Measurements from ENCODE around the gene DIDO1.

DIDO1 gene

DNA sequence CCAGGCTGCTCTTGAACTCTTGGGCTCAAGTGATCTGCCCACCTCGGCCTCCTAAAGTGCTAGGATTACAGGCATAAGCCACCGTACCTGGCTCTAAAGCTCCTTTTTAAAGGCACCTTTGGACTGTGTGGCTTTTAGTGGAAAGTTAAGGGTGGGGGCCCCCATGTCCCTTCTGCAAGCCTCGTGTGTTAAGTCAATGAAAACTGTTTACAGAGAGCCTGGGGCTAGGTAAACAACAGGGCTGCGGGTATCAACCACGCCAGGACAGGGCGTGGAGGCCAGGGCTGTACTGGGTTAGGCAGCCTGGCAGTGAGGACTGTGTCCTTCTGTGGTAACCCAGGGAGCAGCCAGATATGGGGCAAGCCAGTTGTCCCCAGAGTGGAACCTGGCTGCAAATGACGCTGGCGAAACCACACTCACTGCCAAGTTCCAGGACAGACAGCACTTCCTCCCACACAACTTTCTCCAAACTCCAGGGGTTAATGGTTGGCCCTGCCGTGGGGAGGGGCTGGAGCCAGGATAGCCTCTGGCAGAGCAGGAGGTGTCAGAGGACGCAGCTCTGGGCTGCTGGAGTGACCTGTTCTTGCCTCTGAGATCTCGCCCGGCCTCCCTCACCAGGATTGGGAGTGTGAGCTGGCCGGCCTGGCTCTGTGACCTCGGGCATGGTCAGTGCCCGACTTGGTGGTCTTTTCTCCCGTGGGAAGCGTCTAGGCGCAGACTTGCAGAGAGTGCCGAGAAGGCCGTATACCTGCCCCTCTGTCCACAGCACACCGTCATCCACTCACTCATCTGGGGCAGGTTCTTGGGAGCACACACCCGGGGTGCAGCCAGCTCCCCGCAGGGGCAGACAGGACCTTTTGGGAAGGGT, 29.4 kb upstream of the DIDO1 start:
- no peaks in the 10 kb centered on the region for H3K27me3 Mint-ChIP-seq (ENCODE audit: low read depth, poor library complexity)
- peaks cover 32% of the 10 kb centered on the region for H3K4me1 Mint-ChIP-seq
- no peak for DNase-seq
- H3K9me3 Mint-ChIP-seq: no peaks in the 10 kb centered on the region
- peaks cover 7% of the 10 kb centered on the region for H3K36me3 Mint-ChIP-seq (ENCODE audit: low read depth)
- H3K27ac Mint-ChIP-seq: no peak overlapping the region
- TF ChIP-seq CTCF (IDR thresholded peaks at IDR 0.05): no peak
- no peak overlapping the region for H3K4me3 Mint-ChIP-seq

- peak overlapping the region; percentile 54 for H3K4me3 Mint-ChIP-seq
- H3K36me3 Mint-ChIP-seq (ENCODE audit: low read depth): peaks cover 23% of the 10 kb centered on the region
- H3K27ac Mint-ChIP-seq: peak overlapping the region; percentile 90
Measured at GRCh38 chr20:62953839-62954703, 27.8 kb upstream of the DIDO1 start.

GRCh38 chr20:62952968-62953838, 26.9 kb upstream of the DIDO1 start:
- no peak for TF ChIP-seq CTCF (IDR thresholded peaks at IDR 0.05)
- Mint-ChIP-seq H3K36me3 (ENCODE audit: low read depth) (peaks cover 32% of the 10 kb centered on the region), H3K4me1 (peaks cover 32% of the 10 kb centered on the region), H3K9me3 (peaks cover 8% of the 10 kb centered on the region), H3K4me3 (no peak overlapping the region), H3K27me3 (ENCODE audit: low read depth, poor library complexity) (no peaks in the 10 kb centered on the region), H3K27ac (no peak overlapping the region)
- no peak for DNase-seq

More at GRCh38 chr20:62953839-62954703, 27.8 kb upstream of the DIDO1 start:
- Mint-ChIP-seq H3K27me3 (ENCODE audit: low read depth, poor library complexity) (no peaks in the 10 kb centered on the region), H3K4me1 (peaks cover 32% of the 10 kb centered on the region), H3K9me3 (no peaks in the 10 kb centered on the region)
- peak; percentile 71 for DNase-seq
- no peak for TF ChIP-seq CTCF (IDR thresholded peaks at IDR 0.05)

DNA sequence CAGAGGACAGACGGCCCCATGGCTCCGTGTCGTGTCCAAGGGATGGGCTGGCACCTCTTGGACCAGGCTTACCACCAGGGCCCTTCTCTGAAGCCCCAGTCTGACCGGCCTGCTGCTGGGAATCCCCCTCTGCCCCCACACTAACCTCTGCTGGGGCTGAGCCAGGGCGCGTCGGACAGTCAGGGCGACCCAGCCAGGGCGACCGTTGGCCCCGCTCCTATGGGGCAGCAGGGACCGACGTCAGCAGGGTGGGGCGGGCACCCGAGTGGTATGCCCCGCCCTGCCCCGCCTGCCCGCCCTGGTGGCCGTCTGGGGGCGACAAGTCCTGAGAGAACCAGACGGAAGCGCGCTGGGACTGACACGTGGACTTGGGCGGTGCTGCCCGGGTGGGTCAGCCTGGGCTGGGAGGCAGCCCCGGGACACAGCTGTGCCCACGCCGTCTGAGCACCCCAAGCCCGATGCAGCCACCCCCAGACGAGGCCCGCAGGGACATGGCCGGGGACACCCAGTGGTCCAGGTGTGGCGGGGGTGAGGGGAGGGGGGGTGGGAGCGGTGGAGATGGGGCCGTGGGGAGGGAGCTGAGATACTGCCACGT, 26.2 kb upstream of the DIDO1 start, which contains the start of gene SLC17A9:
SLC17A9 (plus strand) TSS at position 337 of the 595 bp plus-strand sequence; CDS start at position 459, 122 bp downstream.
- Mint-ChIP-seq H3K36me3 (ENCODE audit: low read depth) (peaks cover 39% of the 10 kb centered on the region), H3K4me3 (peak within 1 kb of the TSS; percentile 18), H3K9me3 (peaks cover 9% of the 10 kb centered on the region), H3K27ac (no peak within 1 kb of the TSS), H3K4me1 (peaks cover 32% of the 10 kb centered on the region), H3K27me3 (ENCODE audit: low read depth, poor library complexity) (no peaks in the 10 kb centered on the region)
- TF ChIP-seq CTCF (IDR thresholded peaks at IDR 0.05): no peak
- peak; percentile 50 for DNase-seq

DNA sequence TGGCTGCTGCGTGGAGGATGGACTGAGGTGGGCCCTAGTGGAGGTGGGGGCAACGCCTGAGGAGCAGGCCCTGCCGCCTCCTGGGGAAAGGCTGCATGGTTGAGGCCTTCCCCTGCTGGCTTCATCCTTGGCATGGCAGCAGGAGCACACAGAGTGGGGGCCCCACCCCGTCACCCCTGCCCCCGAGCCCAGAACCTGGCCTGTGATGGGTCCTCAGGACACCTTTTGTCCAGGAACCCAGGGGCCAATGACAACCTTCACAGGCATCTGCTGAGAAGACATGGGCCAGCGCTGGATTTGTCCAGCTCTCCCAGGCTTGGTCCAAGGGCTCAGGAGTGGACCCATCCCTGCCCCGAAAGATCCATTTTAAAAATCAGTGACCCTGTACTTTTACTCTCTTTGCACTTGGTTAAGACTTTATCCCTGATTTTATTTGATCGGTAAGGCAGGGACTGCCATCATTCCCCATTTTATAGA, 25.6 kb upstream of the DIDO1 start:
- no peak overlapping the region for H3K27ac Mint-ChIP-seq
- H3K27me3 Mint-ChIP-seq (ENCODE audit: low read depth, poor library complexity): no peaks in the 10 kb centered on the region
- H3K4me3 Mint-ChIP-seq: peak overlapping the region; percentile 18
- no peak for DNase-seq
- peaks cover 45% of the 10 kb centered on the region for H3K36me3 Mint-ChIP-seq (ENCODE audit: low read depth)
- no peak for TF ChIP-seq CTCF (IDR thresholded peaks at IDR 0.05)
- H3K4me1 Mint-ChIP-seq: peaks cover 32% of the 10 kb centered on the region
- H3K9me3 Mint-ChIP-seq: peaks cover 9% of the 10 kb centered on the region

Measured in nephron progenitor cell (in vitro differentiated cells).